Measurements from ENCODE around the gene PAX1.

The PAX1 gene

GRCh38 chr20:21762646-21763045 is 57.2 kb downstream of the PAX1 start:
- H3K4me3 ChIP-seq (ENCODE audit: low read depth, low read length), result no peak overlapping the region
- no peak for TF ChIP-seq CTCF (IDR thresholded peaks at IDR 0.05; ENCODE audit: insufficient read depth, low read length, missing control alignments)
- ChIA-PET CTCF (no interaction called here), POLR2A (no interaction called here)
- DNase-seq (ENCODE audit: low read depth, low spot score), result no peak

GRCh38 chr20:21767200-21767738 is 61.8 kb downstream of the PAX1 start:
- POLR2A ChIA-PET, result no interaction called here

GRCh38 chr20:21767739-21768223 is 62.3 kb downstream of the PAX1 start:
- POLR2A ChIA-PET, result no interaction called here
- no peak for DNase-seq (ENCODE audit: low read depth, low spot score)
- TF ChIP-seq CTCF (IDR thresholded peaks at IDR 0.05; ENCODE audit: insufficient read depth, low read length, missing control alignments), result no peak
- CTCF ChIA-PET, result interaction anchor here (1.2 kb wide), 1 partner anchor 48 kb away, joined by 3 read pairs; no protein-coding TSS in a partner anchor
- no peak overlapping the region for H3K4me3 ChIP-seq (ENCODE audit: low read depth, low read length)

More at GRCh38 chr20:21767200-21767738, 61.8 kb downstream of the PAX1 start:
- TF ChIP-seq CTCF (IDR thresholded peaks at IDR 0.05; ENCODE audit: insufficient read depth, low read length, missing control alignments), result no peak
- no peak overlapping the region for H3K4me3 ChIP-seq (ENCODE audit: low read depth, low read length)
- CTCF ChIA-PET, result interaction anchor here (1.2 kb wide), 1 partner anchor 48 kb away, joined by 3 read pairs; no protein-coding TSS in a partner anchor
- no peak for DNase-seq (ENCODE audit: low read depth, low spot score)
